H1 (cell line): ENCODE measurements around the gene WWC2. TPM values are rescaled to one million over a fixed set of nuclear protein-coding genes. Genes with fewer than 3 reads are reported as not detected.

Experiments used
- CTCF ChIA-PET: fragments of 300-600 bp; sonication (Branson Sonifier 250); formaldehyde crosslinking; loops from one replicate; lab custom pipeline; 2021; ENCODE audit not compliant: partially characterized antibody; lab: Charles Lee
- POLR2A ChIA-PET: fragments of 300-600 bp; sonication (Branson Sonifier 250); formaldehyde crosslinking; loops from one replicate; lab custom pipeline; 2021; ENCODE audit warnings: inconsistent platforms; ENCODE audit not compliant: partially characterized antibody; lab: Charles Lee
- DNase-seq, 2 experiments: peaks; one replicate each; pipeline versions ENCODE4 v3.0.0 to v3.0.0-alpha.2; 2010 to 2022; ENCODE audit warnings: low spot score in 2 of 2, low read depth in 1 of 2, mixed read lengths in 1 of 2
- FAIRE-seq: peaks from 2 replicates; lab custom pipeline; 2011; peaks lifted over from hg19 to GRCh38; lab: Jason Lieb, UNC
- H2AFZ ChIP-seq: 2 replicates; pipeline ENCODE4 v1.8.1; 2012; ENCODE audit warnings: low read length, inconsistent platforms
- H2AK5ac ChIP-seq: 2 replicates; pipeline ENCODE4 v1.6.1; 2013; ENCODE audit warnings: low read depth, low read length
- H2BK120ac ChIP-seq: replicated peaks from 2 replicates; pipeline ENCODE3; 2013; ENCODE audit warnings: low read depth, low read length, inconsistent platforms
- H2BK12ac ChIP-seq: 2 replicates; pipeline ENCODE4 v1.6.1; 2013; ENCODE audit warnings: low read depth, low read length
- H2BK15ac ChIP-seq: 2 replicates; pipeline ENCODE4 v1.6.1; 2013; ENCODE audit warnings: low read length
- H2BK20ac ChIP-seq: 2 replicates; pipeline ENCODE4 v1.6.1; 2013; ENCODE audit warnings: low read length
- H2BK5ac ChIP-seq: 2 replicates; pipeline ENCODE4 v1.6.1; 2013; ENCODE audit warnings: low read depth, low read length
- H3K14ac ChIP-seq: 2 replicates; pipeline ENCODE4 v1.6.1; 2013; ENCODE audit warnings: inconsistent platforms; ENCODE audit not compliant: insufficient read length
- H3K18ac ChIP-seq: 2 replicates; pipeline ENCODE4 v1.6.1; 2013; ENCODE audit warnings: low read length; ENCODE audit errors: extremely low read depth
- H3K23ac ChIP-seq: 2 replicates; pipeline ENCODE4 v1.6.1; 2013; ENCODE audit warnings: inconsistent platforms; ENCODE audit not compliant: insufficient read length
- H3K23me2 ChIP-seq: 2 replicates; pipeline ENCODE4 v1.6.1; 2013; ENCODE audit warnings: low read depth, low read length
- H3K27ac ChIP-seq: 2 replicates; pipeline ENCODE4 v1.6.1; 2011; ENCODE audit warnings: low read depth, low read length, inconsistent platforms
- H3K27me3 ChIP-seq, 4 experiments: replicated peaks in 1 of 4; 1 replicate in 1 of 4; 2 replicates in 3 of 4; pipeline versions ENCODE4 v1.6.1 to v1.8.1; 2011 to 2013; ENCODE audit warnings: low read length in 3 of 4, mild to moderate bottlenecking in 3 of 4, inconsistent platforms in 2 of 4, mixed read lengths in 2 of 4, moderate library complexity in 1 of 4; ENCODE audit not compliant: control insufficient read depth in 3 of 4, insufficient read depth in 3 of 4; ENCODE audit errors: extremely low read depth in 1 of 4
- H3K36me3 ChIP-seq, 4 experiments: 2 replicates each; pipeline versions ENCODE4 v1.6.1 to v1.8.1; 2011 to 2013; ENCODE audit warnings: mild to moderate bottlenecking in 4 of 4, low read length in 3 of 4, moderate library complexity in 2 of 4, control low read depth in 1 of 4, inconsistent platforms in 1 of 4; ENCODE audit not compliant: insufficient read depth in 4 of 4, control insufficient read depth in 2 of 4
- H3K4ac ChIP-seq: replicated peaks from 2 replicates; pipeline ENCODE3; 2013; ENCODE audit warnings: low read length, low read depth, mixed read lengths, inconsistent platforms; ENCODE audit not compliant: insufficient read length
- H3K4me1 ChIP-seq, 4 experiments: replicated peaks in 1 of 4; 1 replicate in 1 of 4; 2 replicates in 3 of 4; pipeline versions ENCODE4 v1.6.1 to v1.8.1; 2011 to 2013; ENCODE audit warnings: low read length in 3 of 4, inconsistent platforms in 2 of 4, mixed read lengths in 1 of 4; ENCODE audit not compliant: insufficient read depth in 4 of 4, control insufficient read depth in 3 of 4
- H3K4me2 ChIP-seq, 2 experiments: 2 replicates each; pipeline versions ENCODE4 v1.6.1 to v1.8.1; 2011 to 2013; ENCODE audit warnings: low read depth in 2 of 2, low read length in 2 of 2, control low read depth in 1 of 2, inconsistent platforms in 1 of 2, mild to moderate bottlenecking in 1 of 2; ENCODE audit not compliant: insufficient read depth in 1 of 2
- H3K4me3 ChIP-seq, 4 experiments: fragments of 200-600, 300-600 bp in 1 of 4; sonication (generic), shearing (Covaris generic), sonication (Bioruptor Twin) in 1 of 4; 2 replicates each; pipeline versions ENCODE4 v1.5.1 to v1.8.1; 2011 to 2016; ENCODE audit warnings: low read length in 4 of 4, low read depth in 3 of 4, control low read depth in 2 of 4, inconsistent platforms in 2 of 4, mild to moderate bottlenecking in 2 of 4, mixed read lengths in 1 of 4, moderate library complexity in 1 of 4; ENCODE audit not compliant: insufficient read depth in 2 of 4; ENCODE audit errors: extremely low read depth in 1 of 4
- H3K56ac ChIP-seq: replicated peaks from 2 replicates; pipeline ENCODE3; 2013; ENCODE audit warnings: low read depth, mild to moderate bottlenecking, mixed read lengths, low read length, inconsistent platforms; ENCODE audit not compliant: insufficient read length
- H3K79me1 ChIP-seq: 2 replicates; pipeline ENCODE4 v1.6.1; 2013; ENCODE audit warnings: low read depth, low read length, control low read depth
- H3K79me2 ChIP-seq, 2 experiments: 2 replicates each; pipeline versions ENCODE4 v1.6.1 to v1.8.1; 2012 to 2013; ENCODE audit warnings: low read length in 2 of 2, mild to moderate bottlenecking in 2 of 2, inconsistent platforms in 1 of 2; ENCODE audit not compliant: insufficient read depth in 2 of 2, control insufficient read depth in 1 of 2
- H3K9ac ChIP-seq, 4 experiments: replicated peaks in 1 of 4; 1 replicate in 1 of 4; 2 replicates in 3 of 4; pipeline versions ENCODE4 v1.6.1 to v1.8.1; 2011 to 2013; ENCODE audit warnings: low read depth in 3 of 4, low read length in 3 of 4, control low read depth in 2 of 4, mild to moderate bottlenecking in 2 of 4, moderate library complexity in 2 of 4, inconsistent platforms in 1 of 4; ENCODE audit errors: extremely low read depth in 1 of 4
- H3K9me3 ChIP-seq, 2 experiments: 2 replicates each; pipeline versions ENCODE4 v1.6.1 to v1.8.1; 2012 to 2013; ENCODE audit warnings: mild to moderate bottlenecking in 2 of 2, moderate library complexity in 2 of 2, control low read depth in 1 of 2, inconsistent platforms in 1 of 2, low read depth in 1 of 2, low read length in 1 of 2, mixed read lengths in 1 of 2; ENCODE audit not compliant: insufficient read depth in 2 of 2
- H4K20me1 ChIP-seq, 2 experiments: replicated peaks in 1 of 2; 2 replicates each; pipeline versions ENCODE3 to v1.8.1; 2011 to 2013; ENCODE audit warnings: inconsistent platforms in 2 of 2, low read length in 2 of 2, mild to moderate bottlenecking in 1 of 2; ENCODE audit not compliant: insufficient read depth in 2 of 2, control insufficient read depth in 1 of 2
- H4K5ac ChIP-seq: 2 replicates; pipeline ENCODE4 v1.6.1; 2013; ENCODE audit warnings: low read length, low read depth, mixed read lengths, inconsistent platforms; ENCODE audit not compliant: insufficient read length
- H4K8ac ChIP-seq: 2 replicates; pipeline ENCODE4 v1.8.0; 2013; ENCODE audit warnings: mild to moderate bottlenecking, moderate library complexity, low read length, inconsistent platforms; ENCODE audit not compliant: insufficient read depth; ENCODE audit errors: extremely low read depth
- H4K91ac ChIP-seq: replicated peaks from 2 replicates; pipeline ENCODE3; 2013; ENCODE audit warnings: low read length, mixed read lengths, inconsistent platforms; ENCODE audit not compliant: insufficient read length
- BCL11A ChIP-seq, 2 experiments: IDR thresholded peaks; one replicate each; pipeline ENCODE4 v1.6.1; 2011; ENCODE audit warnings: low read depth in 2 of 2, low read length in 2 of 2, mild to moderate bottlenecking in 2 of 2
- BRCA1 ChIP-seq: IDR thresholded peaks from 2 replicates; pipeline ENCODE4 v1.6.1; 2012; ENCODE audit warnings: low read depth, low read length, improper control_type of control experiment
- CREB1 ChIP-seq: IDR thresholded peaks from 2 replicates; pipeline ENCODE4 v1.6.1; 2012; ENCODE audit warnings: inconsistent platforms
- EP300 ChIP-seq, 2 experiments: IDR thresholded peaks; 1 replicate in 1 of 2; 2 replicates in 1 of 2; pipeline ENCODE4 v1.6.1; 2011 to 2012; ENCODE audit warnings: low read depth in 2 of 2, low read length in 2 of 2, mild to moderate bottlenecking in 2 of 2, borderline replicate concordance in 1 of 2, inconsistent platforms in 1 of 2, moderate library complexity in 1 of 2
- KDM4A ChIP-seq: IDR thresholded peaks from one replicate; pipeline ENCODE4 v1.7.1; 2012; ENCODE audit warnings: low read depth, mild to moderate bottlenecking, moderate library complexity, low read length, inconsistent platforms; ENCODE audit not compliant: severe bottlenecking
- KDM5A ChIP-seq: fragments of 200-600 bp; IDR thresholded peaks from 2 replicates; pipeline ENCODE4 v1.7.1; 2012; ENCODE audit warnings: mild to moderate bottlenecking, low read length, inconsistent platforms, mixed read lengths
- MAX ChIP-seq: IDR thresholded peaks from 2 replicates; pipeline ENCODE4 v1.6.1; 2012; ENCODE audit warnings: inconsistent platforms
- YY1 ChIP-seq: IDR thresholded peaks from 2 replicates; pipeline ENCODE4 v1.6.1; 2011; ENCODE audit warnings: low read depth, mild to moderate bottlenecking, low read length
- ZNF274 ChIP-seq: IDR thresholded peaks from 2 replicates; pipeline ENCODE4 v1.7.0; 2012; ENCODE audit warnings: low read length, borderline replicate concordance; ENCODE audit errors: extremely low read depth
- WGBS, 2 experiments: shearing (Covaris generic) in 1 of 2; methylation state at CpG; one replicate each; pipeline versions ENCODE4 v1.1.6 to v1.1.7; 2013 to 2015; ENCODE audit warnings: low lambda C conversion rate in 2 of 2, mixed read lengths in 2 of 2, inconsistent platforms in 1 of 2, low coverage in 1 of 2, missing lambda C conversion rate in 1 of 2; ENCODE audit not compliant: insufficient replicate concordance in 2 of 2, insufficient coverage in 1 of 2, insufficient read length in 1 of 2; ENCODE audit errors: extremely low coverage in 1 of 2, missing lambda C conversion rate in 1 of 2; 5-methylcytosine and 5-hydroxymethylcytosine counted together
- polyA plus RNA-seq, 7 experiments: library from polyadenylated mRNA; depleted of rRNA in 3 of 7; stranded (reverse) in 5 of 7; unstranded in 2 of 7; fragments of >200 nt in 5 of 7; fragments of 200-250 nt in 2 of 7; gene quantifications; 1 replicate in 5 of 7; 2 replicates in 1 of 7; 4 replicates in 1 of 7; pipeline versions ENCODE4 v1.2.1 to v1.2.3, GENCODE V29; 2011 to 2013; ENCODE audit warnings: missing spikeins in 2 of 7, mixed read lengths in 2 of 7
- total RNA-seq: library from RNA; stranded (reverse); fragmentation: NEBNext Ultra II Directional; extraction: Animal tissue kit (Norgen Biotek cat#: 25700); gene quantifications from 2 replicates; pipeline ENCODE4 v1.2.1, GENCODE V29; 2021

Gene WWC2
- total and polyA plus RNA-seq, 2 of the 8 experiments (the other 6 are each of a cell fraction or from before 2014, with no cell fraction given) = 17.6 to 135 TPM

- no peak overlapping the region for H4K8ac ChIP-seq
- no peak for TF ChIP-seq BRCA1
- TF ChIP-seq YY1 = no peak
- no peak for TF ChIP-seq KDM5A
- no peak for TF ChIP-seq KDM4A
- TF ChIP-seq ZNF274 = no peak
- TF ChIP-seq BCL11A (IDR thresholded peaks at IDR 0.05; ENCODE audit: low read depth in 2 of 2, low read length in 2 of 2) = no peak
- no peak for TF ChIP-seq EP300 (IDR thresholded peaks at IDR 0.05; ENCODE audit: borderline replicate concordance in 1 of 2, low read depth in 2 of 2, low read length in 2 of 2)
- TF ChIP-seq MAX = no peak
- TF ChIP-seq CREB1 = no peak
These were observed 230.2 kb downstream of the WWC2 start for GRCh38 chr4:183329244-183329643.

More at GRCh38 chr4:183329244-183329643, 230.2 kb downstream of the WWC2 start:
- WGBS, 2 experiments = 92% methylated on average over 6 of the region's 6 CpGs; no CpG with 5 or more reads in 1 of the 2 experiments
- Histone ChIP-seq H3K27me3 (peaks cover 0 to 2% (median 0%) of the 10 kb centered on the region in 4 experiments; a peak in 1 of 7 replicates), H2BK15ac (no peak overlapping the region), H2BK20ac (no peak overlapping the region), H2AFZ (no peak overlapping the region), H2BK120ac (no peak overlapping the region), H3K79me1 (no peaks in the 10 kb centered on the region), H2BK5ac (no peak overlapping the region), H3K14ac (no peak overlapping the region), H3K4me1 (no peaks in the 10 kb centered on the region), H3K9ac (no peak overlapping the region), H3K9me3 (peaks cover 5 to 6% of the 10 kb centered on the region in 2 experiments; a peak in 1 of 4 replicates), H3K56ac (no peak overlapping the region), H3K79me2 (no peaks in the 10 kb centered on the region), H3K36me3 (no peaks in the 10 kb centered on the region), H3K18ac (no peak overlapping the region), H4K20me1 (no peaks in the 10 kb centered on the region), H3K23me2 (peaks cover 2% of the 10 kb centered on the region; the same call in 1 of the 2 replicates), H3K27ac (no peak overlapping the region), H3K23ac (no peak overlapping the region), H3K4me3 (no peak overlapping the region), H2BK12ac (no peak overlapping the region), H4K5ac (no peak overlapping the region), H3K4me2 (no peak overlapping the region), H3K4ac (no peak overlapping the region), H2AK5ac (no peak overlapping the region), H4K91ac (no peak overlapping the region)
- ChIA-PET CTCF (interaction anchor here (1.1 kb wide), 1 partner anchor 78 kb away, joined by 4 read pairs; no protein-coding TSS in a partner anchor), POLR2A (no interaction called here)
- DNase-seq (no peak), FAIRE-seq (no peak)
